GM12872 (cell line): ENCODE data around the gene FBXL15.

Source experiments
- CTCF ChIP-seq: IDR thresholded peaks from 3 replicates; pipeline ENCODE4 v1.5.1; 2011; ENCODE audit warnings: low read depth, mild to moderate bottlenecking, low read length, moderate library complexity; ENCODE audit not compliant: insufficient read depth

Gene FBXL15

GRCh38 chr10:102426803-102427287 is 6.2 kb downstream of the FBXL15 start:
- no peak for TF ChIP-seq CTCF

GRCh38 chr10:102429468-102429867 is 8.8 kb downstream of the FBXL15 start:
- TF ChIP-seq CTCF: no peak

GRCh38 chr10:102431452-102432124 is 11.0 kb downstream of the FBXL15 start:
- TF ChIP-seq CTCF: no peak

- no peak for TF ChIP-seq CTCF
These were observed 11.7 kb downstream of the FBXL15 start, which contains the start of gene CUEDC2 for GRCh38 chr10:102432162-102432950. CUEDC2 (minus strand) TSS chr10:102432574; CDS start chr10:102425188, 7,386 bp downstream.

GRCh38 chr10:102433619-102434046 is 13.0 kb downstream of the FBXL15 start:
- TF ChIP-seq CTCF: no peak

- no peak for TF ChIP-seq CTCF
These were observed 13.9 kb downstream of the FBXL15 start for GRCh38 chr10:102434394-102435132.

GRCh38 chr10:102435133-102435497 is 14.5 kb downstream of the FBXL15 start:
- TF ChIP-seq CTCF: no peak
